HG02798 (cell line): ENCODE data around the gene DENND6A.

Experiments
- ATAC-seq: cut with Tn5 transposase; IDR thresholded peaks from one replicate; pipeline ENCODE4 v1.9.1; 2021; ENCODE audit warnings: mild to moderate bottlenecking; ENCODE audit not compliant: unreplicated experiment, poor library complexity

DENND6A gene

GRCh38 chr3:57586778-57587177 is 106.1 kb downstream of the DENND6A start:
- no peak for ATAC-seq

- ATAC-seq = no peak
Observed at GRCh38 chr3:57583544-57583943, 109.3 kb downstream of the DENND6A start.

GRCh38 chr3:57582474-57583168 is 110.3 kb downstream of the DENND6A start:
- ATAC-seq = no peak

DNA sequence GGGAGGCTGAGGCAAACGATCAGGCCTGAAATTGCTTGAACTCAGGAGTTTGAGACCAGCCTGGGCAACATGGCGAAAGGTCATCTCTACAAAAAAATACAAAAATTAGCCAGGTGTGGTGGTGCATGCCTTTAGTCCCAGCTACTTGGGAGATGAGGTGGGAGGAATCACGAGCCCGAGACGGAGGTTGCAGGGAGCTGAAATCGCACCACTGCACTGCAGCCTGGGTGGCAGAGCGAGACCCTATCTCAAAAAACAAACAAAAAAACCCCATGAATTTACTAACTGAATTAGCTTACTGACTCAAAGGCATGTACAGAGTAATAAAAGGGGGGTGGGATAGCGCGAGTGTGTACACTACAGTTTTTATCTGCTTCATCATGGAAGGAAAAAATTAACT is 115.1 kb downstream of the DENND6A start:
- no peak for ATAC-seq

DNA sequence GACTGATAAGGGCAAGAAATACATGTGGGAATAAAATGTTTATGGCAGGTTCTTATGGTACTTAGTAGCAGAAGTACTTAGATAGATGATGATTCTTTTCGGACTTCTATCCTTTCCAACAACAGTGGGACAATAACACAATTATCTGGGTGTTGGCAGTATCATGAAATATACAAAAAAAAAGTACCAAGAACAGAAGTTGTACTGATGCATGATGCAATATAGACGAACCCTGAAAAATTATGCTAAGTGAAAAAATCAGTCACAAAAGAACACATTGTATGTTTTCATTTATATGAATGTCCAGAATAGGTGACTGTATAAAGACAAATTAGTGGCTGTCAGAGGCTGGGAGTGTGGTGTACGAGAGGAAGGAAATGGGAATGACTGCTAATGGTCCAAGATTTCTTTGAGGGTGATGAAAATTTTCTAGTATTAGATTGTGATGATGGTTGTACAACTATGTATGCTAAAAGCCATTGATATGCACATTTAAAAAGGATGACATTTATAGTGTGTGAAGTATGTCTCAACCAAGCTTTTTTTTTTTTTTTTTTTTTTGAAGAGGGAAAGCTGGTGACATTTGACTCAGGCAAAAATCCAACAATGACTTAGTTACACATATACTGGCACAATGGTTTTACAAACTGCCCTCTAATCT is 116.8 kb downstream of the DENND6A start:
- ATAC-seq = no peak
